Eye (tissue), 1 donor: ENCODE results near the gene MRNIP.

Experiments
- DNase-seq: peaks from one replicate; pipeline ENCODE4 v3.0.0-alpha.2; 2015

MRNIP gene, protein sequence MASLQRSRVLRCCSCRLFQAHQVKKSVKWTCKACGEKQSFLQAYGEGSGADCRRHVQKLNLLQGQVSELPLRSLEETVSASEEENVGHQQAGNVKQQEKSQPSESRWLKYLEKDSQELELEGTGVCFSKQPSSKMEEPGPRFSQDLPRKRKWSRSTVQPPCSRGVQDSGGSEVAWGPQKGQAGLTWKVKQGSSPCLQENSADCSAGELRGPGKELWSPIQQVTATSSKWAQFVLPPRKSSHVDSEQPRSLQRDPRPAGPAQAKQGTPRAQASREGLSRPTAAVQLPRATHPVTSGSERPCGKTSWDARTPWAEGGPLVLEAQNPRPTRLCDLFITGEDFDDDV

DNA sequence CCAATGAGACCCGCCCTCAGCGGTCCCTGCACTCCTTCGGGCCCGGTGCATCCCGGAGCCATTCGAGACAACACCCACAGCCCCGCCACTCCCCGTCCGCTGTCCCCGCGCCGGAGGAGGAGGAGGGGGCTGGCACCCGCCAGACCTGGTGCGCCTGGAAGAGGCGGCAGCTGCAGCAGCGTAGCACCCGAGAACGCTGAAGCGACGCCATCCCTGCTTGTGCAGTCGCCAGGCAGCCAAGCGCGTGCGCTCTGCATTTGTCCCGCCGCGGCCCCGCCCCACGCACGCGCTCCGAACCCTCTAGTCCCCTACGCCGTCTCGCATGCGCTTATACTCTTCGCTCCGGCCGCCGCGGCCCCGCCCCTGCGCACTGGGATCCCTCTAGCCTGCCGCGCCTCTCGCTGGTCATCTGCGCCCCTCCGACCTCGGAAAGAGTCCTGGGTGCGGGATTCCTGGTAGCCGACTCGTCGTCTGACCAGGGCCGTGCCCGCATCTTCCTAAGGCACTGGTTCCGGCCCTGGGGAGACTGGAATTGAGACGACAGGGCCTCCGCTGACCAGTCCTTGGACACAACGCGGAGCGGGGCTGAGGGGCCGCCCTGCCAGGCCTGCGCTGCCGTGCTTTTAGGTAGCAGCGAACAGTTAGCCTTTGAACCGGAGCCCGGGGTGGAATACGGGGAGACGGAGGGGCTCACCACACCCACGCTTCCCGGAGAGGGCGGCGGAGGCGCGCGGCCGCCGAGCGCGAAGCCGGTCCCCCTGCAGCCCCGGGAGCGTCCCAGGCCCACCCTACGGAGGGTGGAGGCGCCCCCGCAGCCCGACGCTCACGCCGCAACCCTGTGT, at the start of gene MRNIP:
Gene MRNIP, minus strand, starts transcription at position 232 of the 842 bp plus-strand sequence. Its CDS starts 21 bp downstream, at position 211.
- peak; percentile 97 for DNase-seq

DNA sequence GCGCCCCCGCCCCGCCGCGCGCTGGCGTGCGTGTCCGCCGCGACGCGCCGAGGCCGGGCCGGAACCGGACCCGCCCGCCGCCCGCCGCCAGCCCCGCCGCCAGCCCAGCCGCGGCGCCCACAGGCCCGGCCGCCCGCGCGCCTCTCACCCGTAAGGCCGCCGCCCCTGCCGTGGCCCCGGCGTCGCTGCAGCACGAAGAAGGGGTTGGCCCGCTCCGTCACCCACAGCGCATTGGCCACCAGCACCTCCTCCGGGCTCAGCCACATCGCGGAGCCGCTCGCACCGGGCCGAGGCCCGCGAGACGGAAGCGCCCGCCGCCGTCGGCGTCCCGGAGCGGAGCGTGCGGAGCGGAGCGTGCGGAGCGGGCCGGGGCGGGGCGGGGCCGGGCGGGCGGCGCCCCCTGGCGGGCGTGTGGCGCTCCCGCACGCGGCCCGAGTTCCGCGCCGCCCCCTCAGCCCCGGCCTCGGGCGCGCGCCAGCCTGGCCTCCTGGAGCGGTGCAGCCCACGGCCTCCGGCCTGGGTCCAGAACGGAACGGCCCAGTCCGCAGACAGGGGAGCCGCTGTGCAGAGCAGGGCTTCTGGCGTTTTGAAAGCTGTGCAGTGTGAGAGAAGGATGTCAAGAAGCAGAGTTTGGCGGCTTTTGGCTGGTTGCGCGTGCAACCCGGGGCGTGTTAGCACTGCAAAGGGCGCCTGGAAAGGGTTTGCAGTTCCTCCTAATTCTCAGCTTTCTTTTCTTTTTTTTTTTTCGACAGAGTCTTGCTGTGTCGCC, 49.1 kb upstream of the MRNIP start, which contains the start of gene TBC1D9B:
Gene TBC1D9B, minus strand, starts transcription at position 342 of the 769 bp plus-strand sequence. Its CDS starts 76 bp downstream, at position 266.
- peak; percentile 89 for DNase-seq

DNA sequence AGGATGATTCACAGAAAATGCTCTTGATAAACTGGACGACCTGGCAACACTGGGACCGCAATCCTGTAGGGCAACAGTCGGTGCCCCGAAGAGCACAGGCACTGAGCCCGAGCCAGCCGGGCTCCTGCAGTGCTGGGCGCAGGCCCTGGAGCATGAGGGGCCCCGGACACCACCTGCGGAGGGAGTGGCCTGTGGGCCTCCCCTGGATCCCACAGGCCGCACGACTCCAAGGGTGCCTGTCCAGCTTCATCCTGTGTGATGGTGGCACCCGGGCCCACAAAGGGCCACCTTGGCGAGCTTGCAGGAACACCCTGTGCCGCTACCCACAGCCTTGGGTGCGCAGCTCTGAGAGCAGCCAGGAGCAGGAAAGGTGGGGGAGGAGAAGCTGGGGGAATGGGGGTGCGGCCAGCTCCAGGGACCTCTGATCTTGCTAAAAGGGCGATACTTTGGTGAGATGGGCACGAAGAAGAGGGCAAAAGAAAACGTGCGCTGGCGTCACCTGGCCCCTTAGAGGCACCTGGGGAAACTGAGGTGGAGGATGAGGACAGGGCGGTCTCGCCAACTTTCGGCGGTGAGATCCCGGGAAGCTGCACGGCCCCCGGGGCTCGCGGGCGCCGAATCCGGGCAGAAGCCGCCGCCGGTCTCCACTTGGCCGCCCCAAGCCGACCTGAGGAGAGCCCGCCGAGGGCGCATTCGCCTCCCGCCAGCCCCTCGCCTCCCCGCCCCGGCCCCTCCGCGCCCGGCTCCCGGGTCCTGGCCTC, 48.4 kb upstream of the MRNIP start:
- peak; percentile 52 for DNase-seq

DNA sequence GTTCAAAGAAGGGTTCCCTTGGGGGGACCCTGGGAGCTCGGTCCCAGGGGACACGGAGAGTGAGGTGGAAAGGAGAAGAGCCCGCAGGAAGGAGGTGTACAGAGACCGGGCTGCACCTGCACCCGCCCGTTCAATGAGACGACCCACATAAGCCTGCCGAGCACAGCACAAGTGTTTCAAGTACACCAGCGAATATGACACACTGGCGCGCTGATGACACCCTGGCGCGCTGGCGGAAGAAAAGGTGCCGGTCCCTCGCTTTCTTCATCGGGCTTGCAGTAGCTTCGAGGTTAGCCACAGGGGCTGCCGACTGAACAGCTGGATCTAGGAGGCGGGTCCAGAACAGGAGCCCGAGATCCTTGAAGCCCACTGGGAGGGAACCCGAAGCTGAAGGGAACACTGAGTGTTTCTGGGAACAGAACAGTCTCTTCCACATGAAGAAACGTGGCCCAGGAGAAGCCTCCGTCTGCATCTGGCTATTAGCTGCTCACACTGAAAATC, 47.7 kb upstream of the MRNIP start:
- no peak for DNase-seq

DNA sequence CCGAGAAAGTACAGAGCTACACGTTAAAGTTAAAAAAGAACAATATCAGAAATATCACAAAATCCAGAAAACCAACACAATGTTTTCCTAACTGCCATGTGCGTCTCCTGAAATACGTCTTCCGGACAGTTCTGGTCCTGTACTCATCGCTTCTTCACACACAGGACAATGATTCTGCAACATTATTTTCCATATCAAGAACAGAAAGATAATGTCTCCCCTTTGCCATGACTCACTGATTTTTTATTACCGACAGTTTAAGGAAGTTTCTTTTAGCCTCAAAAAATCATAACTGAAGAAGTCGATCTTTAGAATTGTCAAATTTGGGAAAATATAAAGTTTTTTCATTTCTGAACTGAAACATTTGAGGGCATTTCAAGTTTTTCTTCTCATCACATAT, 46.5 kb upstream of the MRNIP start:
- DNase-seq: no peak

DNA sequence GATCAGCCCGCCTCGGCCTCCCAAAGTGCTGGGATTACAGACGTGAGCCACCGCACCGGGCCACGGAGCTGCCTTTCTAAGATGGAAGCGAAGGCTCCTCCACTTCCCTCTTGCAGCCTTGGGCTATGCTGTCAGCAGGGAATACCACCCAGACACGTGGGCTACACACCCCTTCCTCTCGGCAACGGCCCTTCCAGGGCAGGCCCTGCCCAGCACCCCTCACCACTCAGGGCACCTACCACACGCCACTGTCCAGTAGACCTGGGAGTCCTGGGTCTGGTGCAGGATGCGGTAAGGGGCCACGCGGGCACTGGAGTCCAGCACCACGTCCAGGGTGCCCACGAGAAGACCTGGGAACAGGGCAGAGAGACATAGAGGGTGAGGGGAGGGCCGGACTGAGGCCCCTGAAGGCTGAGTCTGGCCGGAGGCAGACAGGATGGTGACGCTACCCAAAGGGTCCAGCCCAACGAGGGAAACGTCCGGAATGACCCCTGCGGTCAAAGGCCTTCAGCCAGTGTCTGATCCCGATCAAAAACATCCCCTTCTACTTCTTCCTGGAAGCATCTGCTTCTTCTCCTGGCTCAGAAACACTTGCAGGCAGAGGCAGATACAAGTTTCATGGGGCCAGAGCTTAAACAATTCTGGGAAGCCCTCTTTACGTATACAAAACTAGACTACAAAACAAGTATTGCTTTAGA, 46.0 kb upstream of the MRNIP start:
- no peak for DNase-seq

DNA sequence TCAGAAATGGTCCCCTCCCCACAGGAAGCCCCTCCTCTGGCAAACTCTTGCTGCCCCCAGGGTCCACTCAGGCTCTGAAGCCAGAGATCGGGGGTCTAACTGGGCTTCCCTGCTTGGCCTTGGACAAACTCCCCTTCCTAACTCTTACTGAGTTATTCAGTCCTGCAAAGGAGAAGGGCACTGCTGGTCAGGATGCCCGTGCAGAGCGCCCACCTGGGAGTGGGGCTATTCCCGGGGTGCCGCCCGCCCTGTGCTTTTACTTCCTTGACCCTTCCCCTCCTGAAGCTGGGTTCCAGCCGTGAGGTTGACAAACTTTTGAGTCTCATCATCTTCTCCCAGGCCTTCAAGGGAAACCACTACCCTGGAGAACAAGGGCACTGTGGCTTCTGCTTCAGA, 44.1 kb upstream of the MRNIP start:
- DNase-seq: no peak

DNA sequence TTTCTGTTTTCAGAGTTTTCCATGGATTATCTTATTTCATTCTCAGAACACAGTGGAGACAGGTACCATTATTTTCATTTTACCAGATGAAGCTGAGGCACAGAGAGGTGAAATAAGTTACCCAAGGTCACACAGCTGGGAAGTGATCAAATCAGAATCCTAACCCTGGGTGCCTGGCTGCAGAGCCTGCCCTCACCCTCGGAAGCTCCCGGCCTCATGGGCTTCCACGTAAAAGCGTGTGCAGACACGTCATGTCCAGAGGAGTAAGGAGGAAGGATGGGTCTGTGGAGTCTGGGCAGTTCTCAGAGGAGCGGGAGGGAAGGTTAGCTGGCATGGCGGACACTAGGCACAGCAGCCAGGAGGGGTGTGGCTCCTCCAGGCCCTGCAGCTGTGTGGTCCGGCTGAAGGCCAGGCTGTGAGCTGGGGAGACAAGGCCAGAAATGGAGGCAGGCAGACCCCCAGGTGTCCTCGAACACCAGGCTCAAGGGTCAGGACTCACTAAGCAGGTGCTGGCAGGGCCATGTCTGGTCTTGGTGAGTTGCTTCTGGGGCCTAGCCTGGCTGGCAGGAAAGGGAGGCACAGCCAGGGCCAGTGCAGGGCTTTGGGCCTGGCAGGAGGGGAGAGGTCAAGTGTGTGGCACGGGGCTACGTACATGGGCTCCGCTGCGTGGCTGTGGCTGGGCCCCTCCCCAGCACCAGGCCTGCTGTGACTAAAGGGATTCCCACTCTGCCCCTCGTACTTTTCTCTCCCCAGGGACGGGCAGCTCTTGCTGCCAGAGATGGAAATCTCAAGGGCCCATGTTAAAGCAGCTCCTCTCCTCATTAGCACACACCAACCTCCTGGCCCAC, 43.5 kb upstream of the MRNIP start:
- no peak for DNase-seq

DNA sequence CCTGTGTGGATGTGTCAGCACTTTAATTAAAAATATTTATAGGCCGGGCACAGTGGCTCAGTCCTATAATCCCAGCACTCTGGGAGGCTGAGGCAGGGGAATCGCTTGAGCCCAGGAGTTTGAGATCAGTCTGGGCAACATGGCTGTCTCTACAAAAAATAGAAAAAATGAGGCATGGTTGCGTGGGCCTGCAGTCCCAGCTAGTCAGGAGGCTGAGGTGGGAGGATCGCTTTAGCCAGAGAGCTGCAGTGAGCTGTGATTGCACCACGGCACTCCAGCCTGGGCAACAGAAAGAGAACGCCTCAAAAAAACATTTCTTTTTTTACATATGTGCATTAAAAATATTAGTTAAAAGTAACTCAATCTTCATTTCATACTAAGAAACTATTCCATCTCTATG, 42.8 kb upstream of the MRNIP start:
- no peak for DNase-seq

DNA sequence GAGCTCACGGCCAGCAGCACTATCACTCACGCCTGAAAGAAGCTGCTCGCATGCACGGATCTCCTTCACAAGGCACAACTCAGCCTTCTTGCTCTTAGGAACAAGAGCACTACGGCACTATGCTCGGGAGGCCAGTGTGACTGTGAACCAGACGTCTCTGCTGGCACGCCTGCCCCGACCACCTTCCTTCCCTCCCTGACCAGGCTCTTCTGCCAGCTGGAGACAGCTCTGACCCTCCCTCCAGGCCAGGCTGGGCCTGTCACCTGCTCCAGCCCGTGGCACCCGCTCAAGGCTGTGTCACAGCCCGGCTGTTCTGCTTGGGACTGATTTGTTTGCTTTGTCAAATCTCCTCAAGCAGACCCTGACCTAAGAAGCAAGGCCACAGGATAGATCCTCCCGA, 42.1 kb upstream of the MRNIP start:
- no peak for DNase-seq

DNA sequence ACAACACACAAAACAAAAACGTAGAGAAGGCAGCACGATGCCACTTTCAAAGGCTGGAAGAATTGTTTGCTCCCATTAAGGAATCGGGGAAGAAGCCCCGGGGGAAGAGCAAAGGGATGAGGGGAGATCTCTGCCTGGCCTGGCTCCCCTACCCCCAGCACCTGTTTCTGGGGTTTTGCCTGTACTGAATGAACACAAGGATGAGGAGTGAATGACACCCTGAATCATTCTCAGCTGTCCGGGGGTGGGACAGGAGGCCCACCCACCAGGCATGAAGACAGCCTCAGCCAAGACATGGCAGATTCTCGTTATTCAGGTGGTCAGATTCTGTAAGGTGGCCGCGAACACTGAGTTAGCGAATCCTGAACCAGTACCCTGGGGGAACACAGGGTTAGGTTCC, 41.6 kb upstream of the MRNIP start:
- no peak for DNase-seq

DNA sequence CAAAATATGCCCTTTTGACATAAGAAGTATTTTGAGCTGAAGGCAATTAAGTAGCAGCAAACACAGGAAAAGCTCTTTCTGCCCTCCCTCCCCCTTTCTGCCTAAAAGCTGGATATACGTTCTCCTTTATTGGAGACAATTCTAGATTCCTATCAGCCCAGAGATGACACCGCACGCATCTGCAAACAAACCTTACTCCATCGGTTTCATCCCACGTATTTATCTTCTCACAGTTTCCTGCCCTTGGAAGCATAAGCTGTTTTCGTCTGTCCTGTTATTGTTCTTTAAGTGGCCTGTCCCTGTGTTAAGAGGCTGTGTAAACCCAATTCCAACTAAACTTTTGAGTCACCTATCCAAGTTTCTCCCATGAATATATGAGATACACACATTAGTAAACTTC, 37.2 kb upstream of the MRNIP start:
- no peak for DNase-seq

DNA sequence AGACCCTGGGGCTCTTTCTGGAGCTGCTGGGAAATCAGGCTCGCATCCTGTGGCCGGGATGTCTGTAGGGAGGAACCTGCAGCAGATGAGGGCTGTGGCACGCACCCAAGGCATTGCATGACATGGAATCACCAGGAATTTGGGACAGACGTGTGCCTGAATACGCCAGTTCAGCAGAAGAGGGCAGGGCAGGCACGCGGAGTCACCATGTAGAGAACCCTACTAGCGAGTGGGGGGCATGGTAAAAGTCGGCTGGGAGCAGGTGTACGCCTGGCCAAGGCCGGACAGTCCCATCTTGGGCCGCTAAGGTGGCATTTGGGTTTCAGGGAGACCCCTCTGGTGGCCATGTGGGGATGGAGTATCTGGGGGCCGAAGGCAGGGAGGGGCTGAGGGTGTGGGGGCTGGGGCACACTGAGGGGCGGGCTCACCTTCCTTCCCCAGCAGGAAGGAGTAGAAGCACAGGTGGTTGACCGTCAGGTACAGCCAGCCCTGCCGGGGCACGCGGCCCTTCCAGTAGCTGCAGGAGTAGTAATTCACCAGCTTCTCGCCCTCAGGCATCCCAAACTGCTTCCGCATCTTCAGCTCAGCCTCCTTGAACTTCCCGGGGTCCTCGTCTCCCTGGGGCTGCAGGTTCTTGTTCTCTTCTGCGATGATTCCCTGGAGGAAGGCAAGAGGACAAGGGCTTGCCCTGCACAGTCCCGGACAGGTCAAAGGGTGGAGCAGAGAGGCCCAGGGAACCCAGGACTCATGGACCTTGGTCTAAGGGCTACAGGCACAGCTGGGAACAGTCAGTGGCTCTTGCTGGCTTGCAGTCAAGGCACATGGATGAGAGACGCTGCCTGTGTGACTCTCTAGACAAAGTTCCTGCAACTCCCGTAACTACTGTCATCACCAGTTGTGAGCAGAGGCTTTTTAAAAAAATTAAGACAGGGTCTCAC, 35.6 kb upstream of the MRNIP start:
- no peak for DNase-seq

DNA sequence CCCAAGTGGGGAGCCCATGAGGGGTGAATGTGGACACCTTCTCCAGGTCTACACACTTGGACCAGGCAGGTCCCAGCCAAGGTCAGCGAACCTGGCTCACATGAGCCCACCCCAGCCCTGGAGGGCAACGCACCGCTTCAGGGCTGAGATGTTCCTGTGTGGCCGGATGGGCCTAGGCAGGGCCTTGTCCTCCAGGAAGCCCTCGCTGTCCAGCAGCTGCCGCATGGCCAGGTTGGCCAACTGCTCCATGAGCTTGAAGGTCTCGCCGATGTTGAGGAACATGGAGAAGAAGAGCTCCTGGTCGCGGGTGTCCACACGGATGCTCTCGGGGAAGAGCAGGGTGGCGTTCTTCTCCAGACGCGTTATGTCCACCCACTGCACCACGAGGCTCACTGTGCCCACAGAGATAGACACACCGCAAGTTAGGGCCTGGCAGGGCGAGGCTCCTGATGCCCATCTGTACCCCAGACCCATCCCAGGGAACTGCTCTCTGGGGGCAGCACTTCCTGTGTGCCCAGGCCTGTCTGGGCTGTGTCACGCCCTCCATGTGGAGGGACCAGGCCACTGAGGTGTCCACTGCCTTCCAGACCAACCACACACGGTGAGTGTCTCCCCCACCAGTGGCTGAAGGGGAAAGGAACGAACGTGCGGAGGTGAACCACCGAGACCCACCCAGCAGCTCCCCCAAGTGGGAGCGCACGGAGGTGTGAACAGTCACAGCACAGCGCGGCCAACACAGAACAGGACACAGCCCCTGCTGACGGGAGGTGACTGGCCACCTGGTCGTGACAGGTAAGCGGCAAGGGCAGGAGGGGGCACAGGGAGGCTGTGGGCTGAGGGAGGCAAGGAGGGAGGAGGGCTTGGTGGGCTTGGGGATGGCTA, 34.7 kb upstream of the MRNIP start:
- DNase-seq: no peak

DNA sequence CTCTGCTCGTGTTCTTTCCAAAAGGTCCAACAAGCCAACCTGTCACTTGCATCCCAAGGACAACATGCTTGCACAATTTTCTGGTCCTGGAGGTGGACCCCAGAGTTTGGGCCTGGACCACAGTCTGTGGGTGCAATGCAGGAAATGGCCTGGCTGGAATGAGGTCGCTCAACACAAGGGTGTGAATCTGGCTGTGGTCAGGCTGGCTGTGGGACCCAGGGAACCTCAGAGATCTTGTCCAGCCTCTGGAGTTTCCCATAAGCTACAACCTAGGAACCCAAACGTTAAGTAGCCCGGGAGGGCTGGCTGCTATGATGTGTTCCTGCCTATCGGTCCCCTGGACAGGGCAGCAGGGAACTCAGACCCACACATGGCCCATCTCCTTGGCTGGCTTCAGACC, 33.6 kb upstream of the MRNIP start:
- DNase-seq: no peak

DNA sequence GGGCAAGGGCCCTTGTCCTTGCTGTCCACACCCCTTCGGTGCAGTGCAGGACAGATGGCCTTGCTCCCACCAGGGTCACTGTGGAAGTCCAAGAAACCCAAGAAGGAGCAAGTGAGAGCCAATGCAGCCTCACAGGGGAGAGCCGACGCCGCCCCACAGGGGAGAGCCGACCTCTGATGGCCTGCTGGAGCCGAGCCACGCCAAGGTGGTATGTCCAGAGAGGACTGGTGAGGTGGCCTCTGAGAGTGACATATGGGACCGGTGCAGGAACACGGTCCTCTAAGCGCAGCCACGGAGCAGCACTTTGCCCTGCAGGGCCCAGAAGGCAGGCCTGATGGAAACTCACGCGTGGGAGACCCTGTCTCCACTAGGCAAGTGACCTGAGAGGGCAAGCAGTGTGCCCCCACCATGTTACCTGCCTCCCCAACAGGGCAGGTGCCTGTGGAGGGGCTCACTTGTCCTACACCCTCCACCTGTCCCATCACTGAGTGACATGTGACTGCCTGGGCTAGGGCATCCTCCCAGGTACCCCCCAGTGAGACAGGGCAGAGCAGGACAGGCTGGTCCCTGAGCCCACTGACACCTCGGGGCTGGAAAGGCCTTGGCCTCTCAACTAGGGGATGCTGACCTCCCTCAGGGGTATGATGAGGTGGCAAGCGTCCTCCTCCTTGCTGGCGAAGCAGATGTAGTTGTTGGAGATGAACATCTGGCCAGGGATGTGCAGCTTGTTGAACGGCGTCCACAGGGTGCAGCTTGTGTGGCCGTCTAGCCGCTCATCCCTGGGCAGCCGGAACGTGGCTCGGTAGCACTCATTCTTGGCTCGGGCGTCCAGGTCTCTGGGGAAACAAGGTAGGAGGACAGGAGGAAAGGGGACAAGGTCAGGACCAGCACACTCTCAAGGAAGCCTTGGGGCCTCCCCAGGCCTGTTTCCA, 32.4 kb upstream of the MRNIP start:
- no peak for DNase-seq

DNA sequence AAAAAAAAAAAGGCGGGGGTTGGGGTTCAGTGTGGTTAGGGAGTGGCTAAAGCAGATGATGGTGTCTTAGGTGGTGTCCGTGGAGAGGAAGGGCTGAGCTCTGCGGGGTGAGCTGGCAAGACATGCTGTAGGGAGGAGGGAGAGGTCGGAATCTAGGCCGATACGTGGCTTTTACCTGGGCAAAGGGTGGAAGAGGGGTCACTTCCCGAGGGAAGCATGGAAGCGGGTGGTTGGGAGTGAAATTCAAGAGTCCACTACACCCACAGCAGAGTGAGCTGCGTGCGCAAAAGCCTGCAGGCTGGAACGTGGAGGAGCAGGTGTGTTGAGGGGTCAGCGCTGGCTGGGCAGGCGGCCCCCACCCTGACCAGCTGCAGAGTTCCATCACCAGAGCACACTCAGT, 31.3 kb upstream of the MRNIP start:
- no peak for DNase-seq
